ENCODE data around the gene DTNB. TPM values are rescaled to one million over a fixed set of nuclear protein-coding genes. Genes with fewer than 3 reads are reported as not detected.

Gene DTNB
- polyA plus RNA-seq, 1 donor from 2014 or later: 22.5 TPM

- no peaks in the 10 kb centered on the region for H4K20me1 ChIP-seq (ENCODE audit: insufficient read depth)
Observed at GRCh38 chr2:25368660-25369059, 304.7 kb downstream of the DTNB start.

DNA sequence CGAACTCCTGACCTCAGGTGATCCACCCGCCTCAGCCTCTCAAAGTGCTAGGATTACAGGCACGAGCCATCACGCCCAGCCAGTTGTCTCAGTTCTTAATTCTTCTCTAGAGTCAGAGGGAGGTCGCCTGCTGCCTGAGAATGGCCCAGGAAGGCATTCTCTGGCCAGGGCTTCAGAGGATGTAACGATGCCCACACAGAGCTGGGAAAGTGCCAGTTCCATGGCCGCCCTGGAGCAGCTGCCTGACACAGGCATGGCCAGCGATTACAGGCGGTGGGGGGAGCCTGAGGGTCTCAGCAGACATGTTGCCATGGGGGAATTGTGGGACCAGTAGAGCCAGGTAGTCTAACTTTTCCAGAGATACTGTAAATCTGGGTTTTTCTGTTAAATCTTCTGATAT is 306.1 kb downstream of the DTNB start:
- Histone ChIP-seq H3K79me2 (replicated peaks; ENCODE audit: insufficient read depth, low read length) (no peaks in the 10 kb centered on the region), H3K27ac (ENCODE audit: low read length) (no peak overlapping the region), H3K9me2 (ENCODE audit: insufficient read depth, low read length) (no peaks in the 10 kb centered on the region), H3K4me2 (ENCODE audit: low read length) (no peak overlapping the region), H3K9me3 (ENCODE audit: low read length) (no peaks in the 10 kb centered on the region), H3K4me3 (ENCODE audit: low read length) (no peak overlapping the region), H3F3A (ENCODE audit: insufficient read depth, low read length, poor library complexity, severe bottlenecking) (no peaks in the 10 kb centered on the region), H3K27me3 (ENCODE audit: insufficient read depth, low read depth, low read length) (no peaks in the 10 kb centered on the region), H2AFZ (ENCODE audit: low read depth, low read length) (no peak overlapping the region), H3K9ac (ENCODE audit: low read length) (no peak overlapping the region), H3K36me3 (ENCODE audit: insufficient read depth, low read length) (no peaks in the 10 kb centered on the region), H4K20me1 (ENCODE audit: insufficient read depth) (no peaks in the 10 kb centered on the region)
- TF ChIP-seq POLR2AphosphoS5 (IDR thresholded peaks at IDR 0.05): no peak
- TF ChIP-seq REST (IDR thresholded peaks at IDR 0.05; ENCODE audit: borderline replicate concordance): no peak
- TF ChIP-seq MXI1 (conservative IDR thresholded peaks at IDR 0.05; ENCODE audit: poor library complexity, severe bottlenecking): no peak
- no peak for TF ChIP-seq TAF1 (IDR thresholded peaks at IDR 0.05; ENCODE audit: low read depth)

More at GRCh38 chr2:25368660-25369059, 304.7 kb downstream of the DTNB start:
- Histone ChIP-seq H3K4me3 (ENCODE audit: low read length) (no peak overlapping the region), H3K36me3 (ENCODE audit: insufficient read depth, low read length) (no peaks in the 10 kb centered on the region), H3K79me2 (replicated peaks; ENCODE audit: insufficient read depth, low read length) (no peaks in the 10 kb centered on the region), H3K4me2 (ENCODE audit: low read length) (no peak overlapping the region), H3K9me2 (ENCODE audit: insufficient read depth, low read length) (no peaks in the 10 kb centered on the region), H3K9me3 (ENCODE audit: low read length) (no peaks in the 10 kb centered on the region), H3F3A (ENCODE audit: insufficient read depth, low read length, poor library complexity, severe bottlenecking) (no peaks in the 10 kb centered on the region), H3K9ac (ENCODE audit: low read length) (no peak overlapping the region), H2AFZ (ENCODE audit: low read depth, low read length) (no peak overlapping the region), H3K27me3 (ENCODE audit: insufficient read depth, low read depth, low read length) (no peaks in the 10 kb centered on the region), H3K27ac (ENCODE audit: low read length) (no peak overlapping the region)
- TF ChIP-seq MXI1 (conservative IDR thresholded peaks at IDR 0.05; ENCODE audit: poor library complexity, severe bottlenecking) (no peak), POLR2AphosphoS5 (IDR thresholded peaks at IDR 0.05) (no peak), EZH2 (IDR thresholded peaks at IDR 0.05; ENCODE audit: borderline replicate concordance, insufficient read depth, low read length, poor library complexity, severe bottlenecking) (no peak), TAF1 (IDR thresholded peaks at IDR 0.05; ENCODE audit: low read depth) (no peak), EP300 (conservative IDR thresholded peaks at IDR 0.05; ENCODE audit: poor library complexity, severe bottlenecking) (no peak), RAD21 (conservative IDR thresholded peaks at IDR 0.05) (no peak), REST (IDR thresholded peaks at IDR 0.05; ENCODE audit: borderline replicate concordance) (no peak), SMC3 (conservative IDR thresholded peaks at IDR 0.05; ENCODE audit: poor library complexity) (no peak)
